ENCODE results near the gene RASA3.

DNA sequence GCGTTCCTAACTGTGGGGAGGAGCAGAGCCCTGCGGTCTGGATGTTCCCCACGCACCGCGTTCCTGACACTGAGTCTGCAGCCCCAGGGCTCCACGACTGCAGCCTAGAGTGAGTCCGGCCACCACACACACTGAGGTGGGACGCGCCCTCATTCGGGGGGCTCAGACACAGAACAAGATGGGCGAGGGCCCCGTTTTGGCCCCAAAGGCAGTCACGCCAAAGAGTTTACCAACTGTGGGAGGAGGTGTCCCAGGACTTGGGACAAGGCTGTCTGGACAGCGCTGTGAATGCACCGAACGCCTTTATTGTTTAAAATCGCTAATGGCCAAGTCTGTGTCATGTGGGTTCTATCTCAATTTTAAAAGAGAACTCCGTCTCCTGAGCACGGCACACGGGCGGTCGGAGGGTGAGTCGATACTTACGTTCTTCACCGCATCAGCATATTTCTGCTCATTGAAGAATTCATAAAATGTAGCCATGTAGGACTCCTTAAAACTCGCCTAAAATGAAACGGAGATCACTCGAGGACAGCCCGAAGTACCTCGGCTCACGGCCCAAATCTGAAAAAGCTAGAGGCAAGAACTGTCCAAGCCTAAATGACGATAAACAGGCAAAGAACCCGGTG, 123.3 kb downstream of the RASA3 start:
- TF ChIP-seq, protein P1, sequence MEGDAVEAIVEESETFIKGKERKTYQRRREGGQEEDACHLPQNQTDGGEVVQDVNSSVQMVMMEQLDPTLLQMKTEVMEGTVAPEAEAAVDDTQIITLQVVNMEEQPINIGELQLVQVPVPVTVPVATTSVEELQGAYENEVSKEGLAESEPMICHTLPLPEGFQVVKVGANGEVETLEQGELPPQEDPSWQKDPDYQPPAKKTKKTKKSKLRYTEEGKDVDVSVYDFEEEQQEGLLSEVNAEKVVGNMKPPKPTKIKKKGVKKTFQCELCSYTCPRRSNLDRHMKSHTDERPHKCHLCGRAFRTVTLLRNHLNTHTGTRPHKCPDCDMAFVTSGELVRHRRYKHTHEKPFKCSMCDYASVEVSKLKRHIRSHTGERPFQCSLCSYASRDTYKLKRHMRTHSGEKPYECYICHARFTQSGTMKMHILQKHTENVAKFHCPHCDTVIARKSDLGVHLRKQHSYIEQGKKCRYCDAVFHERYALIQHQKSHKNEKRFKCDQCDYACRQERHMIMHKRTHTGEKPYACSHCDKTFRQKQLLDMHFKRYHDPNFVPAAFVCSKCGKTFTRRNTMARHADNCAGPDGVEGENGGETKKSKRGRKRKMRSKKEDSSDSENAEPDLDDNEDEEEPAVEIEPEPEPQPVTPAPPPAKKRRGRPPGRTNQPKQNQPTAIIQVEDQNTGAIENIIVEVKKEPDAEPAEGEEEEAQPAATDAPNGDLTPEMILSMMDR (IDR thresholded peaks at IDR 0.05 in 2 of 3, conservative IDR thresholded peaks at IDR 0.05 in 1 of 3; ENCODE audit: control insufficient read depth in 2 of 3, extremely low read depth in 1 of 3, insufficient read depth in 1 of 3, low read depth in 3 of 3, low read length in 3 of 3), result no peak
- TF ChIP-seq, protein P2, sequence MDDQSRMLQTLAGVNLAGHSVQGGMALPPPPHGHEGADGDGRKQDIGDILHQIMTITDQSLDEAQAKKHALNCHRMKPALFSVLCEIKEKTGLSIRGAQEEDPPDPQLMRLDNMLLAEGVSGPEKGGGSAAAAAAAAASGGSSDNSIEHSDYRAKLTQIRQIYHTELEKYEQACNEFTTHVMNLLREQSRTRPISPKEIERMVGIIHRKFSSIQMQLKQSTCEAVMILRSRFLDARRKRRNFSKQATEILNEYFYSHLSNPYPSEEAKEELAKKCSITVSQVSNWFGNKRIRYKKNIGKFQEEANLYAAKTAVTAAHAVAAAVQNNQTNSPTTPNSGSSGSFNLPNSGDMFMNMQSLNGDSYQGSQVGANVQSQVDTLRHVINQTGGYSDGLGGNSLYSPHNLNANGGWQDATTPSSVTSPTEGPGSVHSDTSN (IDR thresholded peaks at IDR 0.05; ENCODE audit: insufficient replicate concordance, low read depth, low read length), result no peak
- TF ChIP-seq NRF1 (conservative IDR thresholded peaks at IDR 0.05; ENCODE audit: low read depth, low read length) (no peak), YY1 (IDR thresholded peaks at IDR 0.05; ENCODE audit: low read depth, low read length) (no peak)

Measured in GM12878 (cell line).